Activated CD8-positive, alpha-beta T cell treated with anti-CD3 and anti-CD28 coated beads, Interleukin-2, amount 10 ng/mL, durations not matched to agents 7 days and 5 days (primary cell): ENCODE results near the gene MRPS18A. TPM values are rescaled to one million over a fixed set of nuclear protein-coding genes. Genes with fewer than 3 reads are reported as not detected.

ENCODE experiments used
- ATAC-seq: fragments of 150-1000 bp; cut with Tn5 transposase; one replicate; pipeline ENCODE4 v1.10.0; 2021; ENCODE audit warnings: moderate library complexity
- CTCF ChIA-PET: fragments of 350-600 bp; sonication (Branson Sonifier 250); formaldehyde crosslinking; loops from one replicate; lab custom pipeline; 2021; ENCODE audit warnings: antibody characterized with exemption; lab: Charles Lee
- POLR2A ChIA-PET: fragments of 350-600 bp; sonication (Branson Sonifier 250); formaldehyde crosslinking; loops from one replicate; lab custom pipeline; 2021; ENCODE audit warnings: antibody characterized with exemption; lab: Charles Lee
- DNase-seq: peaks from one replicate; pipeline ENCODE4 v3.0.0-alpha.2; 2020
- H3K27ac Mint-ChIP-seq: one replicate; pipeline ENCODE4 v1.8.0; 2021; ENCODE audit warnings: mild to moderate bottlenecking, mixed read lengths
- H3K27me3 Mint-ChIP-seq: one replicate; pipeline ENCODE4 v1.8.0; 2021; ENCODE audit warnings: low read depth, mixed read lengths
- H3K36me3 Mint-ChIP-seq: one replicate; pipeline ENCODE4 v1.8.0; 2021; ENCODE audit warnings: low read depth, mixed read lengths
- H3K4me1 Mint-ChIP-seq: one replicate; pipeline ENCODE4 v1.8.0; 2021; ENCODE audit warnings: low read depth, mixed read lengths
- H3K4me3 Mint-ChIP-seq: one replicate; pipeline ENCODE4 v1.8.0; 2021; ENCODE audit warnings: mild to moderate bottlenecking, mixed read lengths
- H3K9me3 Mint-ChIP-seq: one replicate; pipeline ENCODE4 v1.8.0; 2022; ENCODE audit warnings: mixed read lengths; ENCODE audit not compliant: insufficient read depth
- total RNA-seq, 2 experiments: library from RNA; stranded (reverse); gene quantifications; one replicate each; pipeline ENCODE4 v1.2.3, GENCODE V29; 2021

The MRPS18A gene
- total RNA-seq, 2 experiments from 2014 or later: 38.7 to 43.2 TPM

DNA sequence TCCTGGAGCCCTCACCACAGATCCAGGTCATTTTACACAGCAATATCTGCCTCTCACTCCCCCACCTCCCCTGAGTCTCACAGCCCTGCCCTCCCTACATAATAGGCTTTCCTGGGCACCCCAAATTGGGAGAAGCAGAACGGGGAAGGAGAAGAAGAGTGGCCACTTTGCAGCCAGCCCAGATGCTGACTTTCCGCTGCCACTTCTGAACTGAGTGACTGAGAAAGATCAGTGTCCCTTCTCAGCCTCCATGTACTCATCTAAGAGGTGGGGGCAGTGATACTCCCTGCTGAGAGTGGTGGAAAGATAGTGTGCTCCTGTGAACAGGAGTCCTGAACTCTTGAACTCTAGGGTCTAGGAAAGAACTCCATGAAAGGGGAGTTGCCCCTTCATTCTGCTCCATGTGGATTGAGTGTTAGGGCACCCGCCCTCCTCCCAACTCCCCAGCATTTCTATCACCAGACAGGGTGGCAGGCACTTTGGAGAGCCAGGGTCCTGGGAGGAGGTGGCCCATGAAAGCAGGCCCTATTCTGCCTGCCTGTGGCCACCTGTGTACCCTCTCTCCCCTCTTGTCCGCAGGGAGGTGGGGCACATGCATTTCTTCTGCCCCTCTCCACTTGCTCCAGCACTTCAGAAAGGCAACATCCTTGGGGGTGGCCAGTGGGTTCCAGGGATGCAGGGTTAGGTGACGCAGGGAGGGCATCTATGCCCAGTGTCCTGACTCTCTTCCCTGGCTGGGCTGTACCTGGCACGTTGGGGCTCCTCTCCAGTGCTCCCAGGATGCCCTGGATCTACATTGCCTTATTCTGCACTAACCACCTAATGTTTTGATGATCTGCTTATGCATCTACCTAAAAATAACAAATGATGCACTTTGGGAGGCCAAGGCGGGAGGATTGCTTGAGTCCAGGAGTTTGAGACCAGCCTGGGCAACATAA is 38.3 kb upstream of the MRPS18A start:
- Mint-ChIP-seq H3K36me3 (peaks cover 2% of the 10 kb centered on the region), H3K27me3 (peaks cover 15% of the 10 kb centered on the region), H3K27ac (peak overlapping the region; percentile 87), H3K9me3 (peaks cover 6% of the 10 kb centered on the region), H3K4me3 (peak overlapping the region; percentile 35), H3K4me1 (peaks cover 30% of the 10 kb centered on the region)
- peak; percentile 25 for DNase-seq
- ATAC-seq: peak; percentile 6
- ChIA-PET CTCF (interaction anchor here (0.9 to 4.9 kb wide), 9 partner anchors 11 to 353 kb away, joined by 3 to 38 read pairs (median 17); partner anchors contain the start of gene VEGFA), POLR2A (interaction anchor here (0.9 to 1.1 kb wide), 2 partner anchors 48 to 347 kb away, joined by 3 to 4 read pairs; no protein-coding TSS in a partner anchor)

DNA sequence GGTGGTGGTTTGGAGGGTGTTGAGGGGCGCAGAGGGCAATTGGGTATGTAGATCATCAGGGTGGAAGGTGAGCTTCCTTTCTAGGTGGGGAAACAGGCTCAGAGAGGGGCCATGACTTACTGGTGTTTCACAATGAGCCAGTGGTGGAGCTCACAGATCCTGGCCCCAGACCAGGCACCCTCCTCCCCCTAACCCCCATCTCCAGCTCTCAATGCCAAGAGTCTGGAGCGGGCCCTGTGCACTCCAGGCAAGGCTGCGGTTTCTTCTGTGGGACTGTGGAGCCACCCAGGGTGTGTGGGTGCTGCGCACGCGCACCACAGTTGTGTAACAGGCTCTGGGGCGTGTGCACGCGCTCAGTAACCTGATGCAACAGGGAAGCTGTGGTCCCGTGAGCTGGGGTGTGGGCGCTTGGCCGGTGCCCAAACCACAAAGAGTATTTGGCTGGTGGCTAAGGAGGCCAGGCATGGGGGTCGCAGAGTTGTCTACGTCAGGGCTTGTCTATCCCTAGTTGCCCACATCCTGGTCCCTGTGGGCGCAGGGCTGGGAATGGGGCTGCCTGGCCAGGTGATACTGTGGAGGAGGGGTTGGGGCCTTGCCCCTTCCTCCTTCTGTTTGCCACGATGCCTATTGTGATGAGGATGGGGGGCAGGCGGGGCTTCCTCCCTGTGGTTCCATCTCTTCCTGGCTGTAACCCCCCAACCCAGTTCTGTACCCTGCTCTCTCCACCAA is 37.5 kb upstream of the MRPS18A start:
- H3K4me1 Mint-ChIP-seq: peaks cover 30% of the 10 kb centered on the region
- peak overlapping the region; percentile 39 for H3K4me3 Mint-ChIP-seq
- ATAC-seq (peak; percentile 78), DNase-seq (peak; percentile 79)
- ChIA-PET CTCF (interaction anchor here (0.6 to 4.9 kb wide), 24 partner anchors 8 to 512 kb away, joined by 3 to 38 read pairs (median 5); partner anchors contain the start of gene VEGFA), POLR2A (interaction anchor here (0.7 to 1.1 kb wide), 4 partner anchors 49 to 350 kb away, joined by 3 to 4 read pairs (median 3); no protein-coding TSS in a partner anchor)
- peaks cover 15% of the 10 kb centered on the region for H3K27me3 Mint-ChIP-seq
- H3K27ac Mint-ChIP-seq: peak overlapping the region; percentile 87
- no peaks in the 10 kb centered on the region for H3K36me3 Mint-ChIP-seq
- H3K9me3 Mint-ChIP-seq: no peaks in the 10 kb centered on the region

DNA sequence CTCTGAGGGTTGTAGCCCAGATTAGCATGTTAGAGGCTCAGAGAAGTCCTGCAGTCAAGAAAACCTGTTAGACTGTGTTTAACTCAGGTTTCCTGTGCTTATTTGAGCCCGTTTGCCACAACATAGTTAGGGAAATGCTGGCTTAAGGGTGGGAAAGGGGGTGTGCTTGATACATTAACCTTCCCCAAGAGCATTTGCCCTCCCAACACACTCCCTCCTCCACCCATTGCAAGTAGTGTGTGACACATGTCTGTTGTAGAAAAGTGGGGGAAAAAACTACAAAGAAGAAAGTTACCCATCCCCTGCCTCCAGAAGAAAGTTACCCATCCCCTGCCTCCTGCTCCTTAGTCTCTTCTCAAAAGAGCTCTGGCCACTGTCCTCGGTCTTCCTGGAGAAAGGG is 36.8 kb upstream of the MRPS18A start:
- DNase-seq: no peak

DNA sequence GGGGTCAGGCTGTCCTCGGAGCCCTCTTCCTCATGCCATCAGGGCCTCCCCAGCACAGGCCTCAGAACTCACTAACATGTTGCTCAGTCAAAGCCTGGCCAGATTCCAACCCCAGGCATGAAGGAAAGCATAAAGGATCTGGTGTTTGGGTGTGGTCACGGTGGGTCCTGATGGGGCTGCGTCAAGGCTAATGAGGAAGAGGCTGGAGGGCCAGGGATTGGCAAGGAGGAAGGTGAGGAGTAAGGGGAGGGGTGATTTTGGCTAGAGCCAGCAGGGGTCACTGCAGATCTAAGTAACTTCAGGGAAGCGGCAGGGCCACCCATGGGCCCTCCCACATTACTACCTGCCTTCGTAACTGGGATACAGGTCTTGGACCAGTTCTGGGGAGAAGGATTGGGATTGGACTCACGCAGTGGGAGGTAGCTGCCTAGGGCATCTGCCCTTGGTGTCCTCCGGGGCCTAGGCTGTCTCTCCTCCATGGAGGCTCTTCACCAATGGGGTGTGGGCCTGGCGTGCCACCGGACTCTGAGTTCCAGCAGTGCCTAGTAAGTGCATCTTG is 36.2 kb upstream of the MRPS18A start:
- DNase-seq: peak; percentile 83
- H3K4me1 Mint-ChIP-seq: peaks cover 30% of the 10 kb centered on the region
- no peaks in the 10 kb centered on the region for H3K36me3 Mint-ChIP-seq
- H3K9me3 Mint-ChIP-seq: no peaks in the 10 kb centered on the region
- H3K4me3 Mint-ChIP-seq: no peak overlapping the region
- ChIA-PET CTCF (interaction anchor here (0.6 to 4.9 kb wide), 23 partner anchors 9 to 355 kb away, joined by 3 to 38 read pairs (median 6); partner anchors contain the start of gene VEGFA), POLR2A (interaction anchor here (0.8 kb wide), 1 partner anchor 39 kb away, joined by 4 read pairs; no protein-coding TSS in a partner anchor)
- peak; percentile 83 for ATAC-seq
- no peak overlapping the region for H3K27ac Mint-ChIP-seq
- H3K27me3 Mint-ChIP-seq: peaks cover 18% of the 10 kb centered on the region

More for the DNA sequence above, 36.8 kb upstream of the MRPS18A start:
- no peak for ATAC-seq
- peak overlapping the region; percentile 39 for H3K4me3 Mint-ChIP-seq
- peaks cover 18% of the 10 kb centered on the region for H3K27me3 Mint-ChIP-seq
- peak overlapping the region; percentile 87 for H3K27ac Mint-ChIP-seq
- H3K36me3 Mint-ChIP-seq: no peaks in the 10 kb centered on the region
- H3K9me3 Mint-ChIP-seq: no peaks in the 10 kb centered on the region
- POLR2A ChIA-PET: interaction anchor here (0.8 to 1.1 kb wide), 3 partner anchors 39 to 350 kb away, joined by 3 to 4 read pairs (median 3); no protein-coding TSS in a partner anchor
- H3K4me1 Mint-ChIP-seq: peaks cover 30% of the 10 kb centered on the region
- CTCF ChIA-PET: interaction anchor here (0.7 to 4.9 kb wide), 22 partner anchors 8 to 355 kb away, joined by 3 to 38 read pairs (median 6); partner anchors contain the start of gene VEGFA

DNA sequence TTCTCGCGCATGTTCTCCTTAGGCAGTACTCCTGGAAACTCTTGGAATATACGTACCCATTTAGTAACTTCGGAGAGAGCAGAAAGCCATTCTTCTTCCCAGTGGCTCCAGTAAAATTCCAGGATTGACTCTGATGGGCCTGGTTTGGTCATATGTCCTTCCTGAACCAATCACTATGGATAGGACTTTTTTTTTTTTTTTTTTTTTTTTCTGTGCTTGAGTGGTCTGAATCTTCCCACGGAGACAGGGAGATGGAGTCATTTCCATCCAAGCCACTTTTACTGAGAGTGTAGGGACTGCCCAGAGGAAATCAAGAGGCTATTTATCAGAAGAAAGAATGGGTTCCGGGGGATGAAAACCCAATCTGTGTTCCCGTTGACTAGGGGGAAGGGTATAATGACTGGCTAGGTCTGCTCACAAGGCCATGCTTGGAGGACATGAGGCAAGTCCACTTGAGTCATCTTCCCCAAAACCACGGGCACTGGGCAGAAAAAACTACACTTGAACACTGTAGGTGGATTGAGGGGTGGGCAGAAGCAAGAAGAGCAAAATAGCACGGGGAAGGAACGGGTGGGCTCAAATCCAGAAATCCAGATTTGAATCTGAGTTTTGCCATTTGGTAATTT is 35.4 kb upstream of the MRPS18A start:
- H3K27ac Mint-ChIP-seq: no peak overlapping the region
- ChIA-PET CTCF (interaction anchor here (0.6 to 4.9 kb wide), 8 partner anchors 8 to 356 kb away, joined by 3 to 38 read pairs (median 9); partner anchors contain the start of gene VEGFA), POLR2A (no interaction called here)
- ATAC-seq: no peak
- no peaks in the 10 kb centered on the region for H3K36me3 Mint-ChIP-seq
- H3K27me3 Mint-ChIP-seq: peaks cover 18% of the 10 kb centered on the region
- H3K9me3 Mint-ChIP-seq: no peaks in the 10 kb centered on the region
- H3K4me3 Mint-ChIP-seq: no peak overlapping the region
- no peak for DNase-seq
- peaks cover 30% of the 10 kb centered on the region for H3K4me1 Mint-ChIP-seq

DNA sequence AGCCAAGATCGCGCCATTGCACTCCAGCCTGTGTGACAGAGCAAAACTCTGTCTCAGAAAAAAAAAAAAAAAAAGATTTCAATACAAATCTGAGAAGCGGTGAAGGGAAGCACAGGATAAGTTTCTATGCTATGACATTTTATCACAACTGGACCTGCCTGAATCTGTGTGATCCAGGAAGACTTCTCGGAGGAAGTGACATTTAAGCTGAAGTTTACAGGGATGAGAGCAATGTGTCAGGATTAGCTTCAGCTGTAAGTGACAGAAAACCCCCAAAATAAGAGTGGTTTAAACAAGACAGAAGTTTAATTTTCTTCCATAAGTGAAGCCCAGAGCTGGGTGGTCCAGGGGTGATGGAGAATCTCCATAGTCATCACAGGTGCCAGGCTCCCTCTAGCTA is 33.4 kb upstream of the MRPS18A start:
- POLR2A ChIA-PET: no interaction called here
- Mint-ChIP-seq H3K27ac (no peak overlapping the region), H3K9me3 (no peaks in the 10 kb centered on the region), H3K4me3 (no peak overlapping the region), H3K36me3 (no peaks in the 10 kb centered on the region), H3K4me1 (peaks cover 27% of the 10 kb centered on the region), H3K27me3 (peaks cover 16% of the 10 kb centered on the region)
- ATAC-seq (no peak), DNase-seq (no peak)
- CTCF ChIA-PET: interaction anchor here (0.9 to 4.9 kb wide), 4 partner anchors 49 to 358 kb away, joined by 3 to 38 read pairs (median 20); partner anchors contain the start of gene VEGFA

DNA sequence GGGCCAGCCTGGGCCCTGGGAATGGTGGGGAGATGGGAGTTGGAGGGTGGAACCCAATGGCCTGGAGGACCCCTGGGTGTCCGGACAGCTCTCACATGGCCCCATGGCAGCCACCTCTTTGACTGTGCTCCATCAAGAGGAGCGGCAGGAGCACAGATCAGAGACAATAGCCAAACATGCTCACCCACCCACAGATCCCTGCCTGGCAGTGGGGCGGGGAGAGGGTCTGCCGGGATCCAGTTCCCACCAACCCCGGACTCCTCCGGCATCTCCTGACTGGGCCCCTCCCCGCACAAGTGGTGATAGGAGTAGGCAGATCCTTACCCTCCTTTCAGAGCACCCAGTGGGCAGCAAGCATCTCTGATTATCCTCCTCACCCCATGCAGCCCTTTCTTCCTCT is 31.9 kb upstream of the MRPS18A start:
- no peak for ATAC-seq
- no peak for DNase-seq
- Mint-ChIP-seq H3K4me3 (no peak overlapping the region), H3K27me3 (peaks cover 16% of the 10 kb centered on the region), H3K4me1 (peaks cover 13% of the 10 kb centered on the region), H3K9me3 (no peaks in the 10 kb centered on the region), H3K36me3 (no peaks in the 10 kb centered on the region), H3K27ac (no peak overlapping the region)
- ChIA-PET CTCF (no interaction called here), POLR2A (interaction anchor here (0.9 kb wide), 1 partner anchor 8 kb away, joined by 3 read pairs; no protein-coding TSS in a partner anchor)

DNA sequence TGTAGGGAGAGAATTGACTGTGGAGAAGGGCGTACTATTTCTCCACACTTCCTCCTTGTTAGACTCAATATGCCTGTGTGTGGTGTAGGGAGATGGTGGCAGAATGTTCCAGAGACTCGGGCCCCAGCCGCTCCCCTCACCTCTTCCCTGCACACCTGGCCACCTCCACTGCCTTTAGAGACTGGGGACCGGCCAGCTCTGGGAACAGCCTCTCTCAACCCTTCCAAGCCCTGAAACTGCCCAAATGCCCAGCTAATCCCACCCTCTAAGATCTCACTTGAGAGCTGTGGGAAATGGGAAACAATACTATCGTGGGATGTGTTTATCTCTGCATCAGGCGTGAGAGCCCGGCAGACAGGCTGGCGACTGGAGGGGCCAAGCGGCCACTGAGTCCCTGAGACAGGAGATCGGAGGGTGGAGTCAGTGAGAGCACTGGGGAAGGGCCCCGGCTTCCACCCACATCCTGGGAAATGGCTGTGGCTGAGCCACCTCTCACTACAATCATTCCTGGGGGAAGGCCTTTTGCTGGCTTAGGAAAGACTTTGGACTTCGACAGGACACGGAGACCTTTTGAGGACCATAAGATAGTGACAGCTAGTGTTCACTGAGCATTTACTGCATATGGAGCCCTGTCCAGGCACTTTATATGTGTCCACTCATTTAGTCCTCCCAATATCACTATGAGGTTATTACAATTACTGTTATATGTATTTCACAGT is 31.0 kb upstream of the MRPS18A start:
- H3K27ac Mint-ChIP-seq: no peak overlapping the region
- CTCF ChIA-PET: no interaction called here
- H3K9me3 Mint-ChIP-seq: no peaks in the 10 kb centered on the region
- DNase-seq: no peak
- no peaks in the 10 kb centered on the region for H3K36me3 Mint-ChIP-seq
- no peak for ATAC-seq
- no peak overlapping the region for H3K4me3 Mint-ChIP-seq
- peaks cover 16% of the 10 kb centered on the region for H3K27me3 Mint-ChIP-seq
- POLR2A ChIA-PET: interaction anchor here (0.9 kb wide), 1 partner anchor 9 kb away, joined by 3 read pairs; no protein-coding TSS in a partner anchor
- H3K4me1 Mint-ChIP-seq: peaks cover 3% of the 10 kb centered on the region

DNA sequence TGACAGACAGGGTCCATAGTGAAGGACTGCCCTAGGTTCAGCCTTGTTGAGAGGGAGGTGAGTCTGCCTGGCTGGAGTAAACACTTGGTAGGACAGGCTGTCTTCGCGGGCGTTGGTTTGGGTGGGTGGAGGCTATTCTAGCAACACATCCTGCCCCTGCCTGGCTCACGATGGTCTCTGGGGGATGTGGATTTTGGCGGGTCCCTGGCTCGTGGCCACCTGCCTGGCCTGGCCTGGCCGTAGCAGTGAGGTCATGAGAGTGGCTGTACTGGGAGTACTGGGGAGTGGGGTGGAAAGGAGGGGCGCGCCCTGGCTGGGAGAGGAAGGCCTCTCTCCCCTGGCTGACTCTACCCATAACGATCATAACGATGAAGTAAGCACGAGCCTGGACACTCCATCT is 30.2 kb upstream of the MRPS18A start:
- H3K9me3 Mint-ChIP-seq: no peaks in the 10 kb centered on the region
- ChIA-PET CTCF (no interaction called here), POLR2A (no interaction called here)
- DNase-seq: no peak
- no peaks in the 10 kb centered on the region for H3K4me1 Mint-ChIP-seq
- no peak overlapping the region for H3K27ac Mint-ChIP-seq
- H3K27me3 Mint-ChIP-seq: peaks cover 16% of the 10 kb centered on the region
- H3K4me3 Mint-ChIP-seq: no peak overlapping the region
- H3K36me3 Mint-ChIP-seq: no peaks in the 10 kb centered on the region
- no peak for ATAC-seq

DNA sequence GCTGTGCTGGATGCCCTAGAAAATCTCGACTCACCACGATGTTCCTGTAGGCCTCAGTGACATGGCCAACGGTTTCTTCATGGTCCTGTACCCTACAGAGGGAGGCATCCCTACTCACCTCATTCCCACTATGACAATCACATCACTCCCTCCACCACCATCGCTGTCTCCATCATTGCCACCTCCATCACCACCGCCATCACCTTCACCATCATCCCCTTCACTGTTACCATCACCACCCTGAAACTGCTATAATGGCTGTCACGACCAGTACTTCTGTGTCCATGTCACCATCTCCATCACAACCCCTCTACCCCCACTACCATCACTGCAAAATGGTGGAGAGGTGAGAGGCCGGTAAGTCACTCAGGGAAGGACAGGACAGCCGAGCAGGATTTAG is 29.8 kb upstream of the MRPS18A start:
- no peak overlapping the region for H3K27ac Mint-ChIP-seq
- H3K4me3 Mint-ChIP-seq: no peak overlapping the region
- ChIA-PET POLR2A (no interaction called here), CTCF (no interaction called here)
- H3K9me3 Mint-ChIP-seq: no peaks in the 10 kb centered on the region
- H3K27me3 Mint-ChIP-seq: peaks cover 18% of the 10 kb centered on the region
- no peak for DNase-seq
- no peaks in the 10 kb centered on the region for H3K36me3 Mint-ChIP-seq
- no peak for ATAC-seq
- H3K4me1 Mint-ChIP-seq: no peaks in the 10 kb centered on the region
